Measurements from ENCODE around the gene ZMYND8. TPM values are rescaled to one million over a fixed set of nuclear protein-coding genes. Genes with fewer than 3 reads are reported as not detected.

Gene ZMYND8
- total and polyA plus RNA-seq, 3 donors from 2014 or later: 30.4 to 102 (median 87.2) TPM

DNA sequence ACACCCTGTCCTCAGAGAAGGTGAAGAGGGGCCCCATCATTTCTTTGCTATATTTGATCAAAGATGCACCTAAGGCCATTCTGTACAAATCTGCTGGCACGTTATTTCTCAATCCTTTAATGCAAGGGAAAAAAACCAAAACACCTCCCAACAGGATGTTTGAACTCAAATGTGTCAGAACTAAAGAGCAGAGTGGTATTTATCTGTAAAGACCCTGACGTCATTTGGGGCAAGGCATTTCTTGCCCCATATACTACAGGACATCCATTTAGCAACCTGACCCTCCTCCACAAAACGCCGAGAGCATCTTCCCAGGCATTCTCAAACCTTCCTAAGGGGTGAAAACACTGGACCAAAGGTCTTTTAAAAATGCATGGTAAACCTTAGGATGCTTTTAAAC, 50.8 kb downstream of the ZMYND8 start:
- Histone ChIP-seq H3K4me1 (peaks cover 50% of the 10 kb centered on the region), H3K27me3 (no peaks in the 10 kb centered on the region), H3K4me3 (no peak overlapping the region), H3K27ac (peak overlapping the region; percentile 21 to 37), H3K9me3 (no peaks in the 10 kb centered on the region), H3K36me3 (ENCODE audit: low read depth, missing control alignments) (no peaks in the 10 kb centered on the region)
- no peak for DNase-seq
- 74 to 84% methylated on average over 4 of the region's 4 CpGs for WGBS, 2 donors
- intact Hi-C loops (cut with DNase I; ENCODE audit: low total_unique reads): no loop called here
- no peak for TF ChIP-seq CTCF (IDR thresholded peaks at IDR 0.05)
- no peak for TF ChIP-seq POLR2A (IDR thresholded peaks at IDR 0.05)

- no peaks in the 10 kb centered on the region for H3K27me3 ChIP-seq
- peak overlapping the region; percentile 50 to 59 for H3K27ac ChIP-seq
- intact Hi-C loops (cut with DNase I; ENCODE audit: low total_unique reads): no loop called here
- 51 to 61% methylated on average over 3 of the region's 3 CpGs for WGBS, 2 donors
- H3K9me3 ChIP-seq: no peaks in the 10 kb centered on the region
- no peaks in the 10 kb centered on the region for H3K36me3 ChIP-seq (ENCODE audit: low read depth, missing control alignments)
- H3K4me1 ChIP-seq: peaks cover 38% of the 10 kb centered on the region
- no peak for DNase-seq
- no peak overlapping the region for H3K4me3 ChIP-seq
- no peak for TF ChIP-seq POLR2A (IDR thresholded peaks at IDR 0.05)
- TF ChIP-seq CTCF (IDR thresholded peaks at IDR 0.05): no peak
Observed at GRCh38 chr20:47304287-47304686, 52.2 kb downstream of the ZMYND8 start.

DNA sequence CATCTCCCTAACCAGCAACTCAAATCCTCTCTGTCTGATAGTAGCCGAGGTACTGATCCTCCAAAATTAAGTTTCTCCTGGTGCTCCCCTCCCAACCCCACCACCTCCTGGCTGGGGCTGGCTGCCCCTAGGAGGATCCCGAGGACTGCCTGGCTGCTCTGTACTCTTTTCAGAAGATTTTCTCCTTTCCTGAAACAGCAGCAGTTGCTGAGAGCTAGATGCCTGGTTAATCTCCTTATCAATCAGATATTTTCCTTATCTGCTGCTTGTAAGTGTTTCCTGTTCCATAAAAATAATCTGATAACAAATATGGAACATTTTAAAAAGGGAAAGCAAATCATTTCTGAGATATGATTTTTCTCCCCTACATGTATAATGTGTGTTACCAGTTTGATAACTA, 52.8 kb downstream of the ZMYND8 start:
- H3K4me3 ChIP-seq: no peak overlapping the region
- no peaks in the 10 kb centered on the region for H3K9me3 ChIP-seq
- H3K36me3 ChIP-seq (ENCODE audit: low read depth, missing control alignments): no peaks in the 10 kb centered on the region
- intact Hi-C loops (cut with DNase I; ENCODE audit: low total_unique reads): no loop called here
- DNase-seq: no peak
- H3K27ac ChIP-seq: peak overlapping the region; percentile 28 to 51
- peaks cover 33% of the 10 kb centered on the region for H3K4me1 ChIP-seq
- WGBS, 2 donors: 50 to 52% methylated on average over 2 of the region's 2 CpGs
- no peaks in the 10 kb centered on the region for H3K27me3 ChIP-seq
- no peak for TF ChIP-seq POLR2A (IDR thresholded peaks at IDR 0.05)
- TF ChIP-seq CTCF (IDR thresholded peaks at IDR 0.05): no peak

DNA sequence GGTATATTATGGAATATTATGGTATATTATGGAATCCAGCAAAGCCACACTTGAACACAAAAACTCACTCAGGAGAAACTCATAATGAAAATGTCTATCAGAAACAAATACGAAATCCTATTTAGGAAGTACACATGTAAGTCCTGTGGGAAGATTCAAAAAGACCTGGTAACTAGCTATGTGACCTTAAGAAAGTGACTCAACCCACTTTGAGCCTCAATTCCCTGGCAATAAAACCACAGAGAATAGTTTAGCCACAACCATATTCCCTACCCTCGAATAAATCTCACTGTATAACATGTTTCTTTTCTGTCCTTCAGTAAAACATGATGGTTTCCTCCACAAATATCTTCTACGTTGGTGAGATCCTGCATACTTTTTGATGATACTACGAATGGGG, 56.4 kb downstream of the ZMYND8 start:
- intact Hi-C loops (cut with DNase I; ENCODE audit: low total_unique reads): no loop called here
- H3K27me3 ChIP-seq: no peaks in the 10 kb centered on the region
- peaks cover 23% of the 10 kb centered on the region for H3K4me1 ChIP-seq
- H3K9me3 ChIP-seq: no peaks in the 10 kb centered on the region
- 87 to 88% methylated on average over 4 of the region's 4 CpGs for WGBS, 2 donors
- no peak overlapping the region for H3K4me3 ChIP-seq
- H3K27ac ChIP-seq: no peak overlapping the region
- TF ChIP-seq POLR2A (IDR thresholded peaks at IDR 0.05) (no peak), CTCF (IDR thresholded peaks at IDR 0.05) (no peak)
- H3K36me3 ChIP-seq (ENCODE audit: low read depth, missing control alignments): no peaks in the 10 kb centered on the region
- DNase-seq: no peak

DNA sequence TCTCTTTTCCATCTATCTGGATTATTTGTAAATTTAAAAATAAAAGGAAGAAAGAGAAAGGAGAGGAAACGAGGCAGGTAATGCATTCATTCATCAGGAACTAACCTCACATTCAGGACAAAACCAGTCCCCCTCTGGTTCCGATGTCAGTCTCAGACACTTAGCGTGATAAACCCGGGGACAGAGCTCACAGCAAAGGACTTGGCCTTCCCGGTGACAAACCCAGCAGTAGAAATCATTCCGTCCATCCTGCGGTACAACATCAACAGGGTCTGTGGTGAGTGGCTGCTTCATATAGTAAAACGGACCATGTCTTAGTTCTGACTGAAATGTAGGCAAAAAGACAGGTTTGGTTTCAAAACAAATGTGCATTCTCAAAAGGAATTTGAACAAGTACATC, 57.9 kb downstream of the ZMYND8 start:
- no peaks in the 10 kb centered on the region for H3K36me3 ChIP-seq (ENCODE audit: low read depth, missing control alignments)
- TF ChIP-seq CTCF (IDR thresholded peaks at IDR 0.05): no peak
- TF ChIP-seq POLR2A (IDR thresholded peaks at IDR 0.05): no peak
- WGBS, 2 donors: 83 to 87% methylated on average over 7 to 8 of the region's 8 CpGs
- H3K4me3 ChIP-seq: no peak overlapping the region
- peaks cover 9% of the 10 kb centered on the region for H3K4me1 ChIP-seq
- peak; percentile 5 for DNase-seq
- no peaks in the 10 kb centered on the region for H3K9me3 ChIP-seq
- no peak overlapping the region for H3K27ac ChIP-seq
- intact Hi-C loops (cut with DNase I; ENCODE audit: low total_unique reads): no loop called here
- no peaks in the 10 kb centered on the region for H3K27me3 ChIP-seq

Measured in testis (tissue), 3 donors.